Measurements from ENCODE around the gene EYS.

EYS gene

GRCh38 chr6:63674635-63675034, 2032.4 kb downstream of the EYS start:
- no peak for DNase-seq (ENCODE audit: low read depth in 2 of 2)

GRCh38 chr6:63673692-63674091, 2033.3 kb downstream of the EYS start:
- no peak for DNase-seq (ENCODE audit: low read depth in 2 of 2)

- DNase-seq (ENCODE audit: low read depth in 2 of 2): no peak
Observed at GRCh38 chr6:63672582-63673129, 2034.4 kb downstream of the EYS start.

GRCh38 chr6:63671098-63671754, 2035.8 kb downstream of the EYS start:
- no peak for DNase-seq (ENCODE audit: low read depth in 2 of 2)
